Neuronal stem cell (in vitro differentiated cells): Measurements from ENCODE around the gene PEX13.
"Not testable (repeated sequence)": the region's sequence is repeated elsewhere in the genome, so short reads cannot be mapped to it uniquely, and the experiment has no call there.

ENCODE experiments used
- DNase-seq: peaks from one replicate; pipeline ENCODE4 v3.0.0-alpha.2; 2013; ENCODE audit warnings: low spot score
- H2AFZ ChIP-seq: one replicate; pipeline ENCODE4 v1.6.1; 2013; ENCODE audit warnings: mild to moderate bottlenecking, low read length, inconsistent platforms
- H2AK5ac ChIP-seq: 2 replicates; pipeline ENCODE4 v1.6.1; 2013; ENCODE audit warnings: low read depth, mild to moderate bottlenecking, inconsistent platforms, low read length, moderate library complexity, mixed read lengths
- H2BK120ac ChIP-seq: 2 replicates; pipeline ENCODE4 v1.6.1; 2013; ENCODE audit warnings: low read depth, mild to moderate bottlenecking, inconsistent platforms, low read length, moderate library complexity, mixed read lengths
- H2BK12ac ChIP-seq: one replicate; pipeline ENCODE4 v1.6.1; 2013; ENCODE audit warnings: low read length, inconsistent platforms
- H2BK15ac ChIP-seq: 2 replicates; pipeline ENCODE4 v1.6.1; 2013; ENCODE audit warnings: mild to moderate bottlenecking, low read length, inconsistent platforms, mixed read lengths
- H2BK5ac ChIP-seq: one replicate; pipeline ENCODE4 v1.6.1; 2013; ENCODE audit warnings: inconsistent platforms, mild to moderate bottlenecking, low read length, moderate library complexity
- H3K14ac ChIP-seq: one replicate; pipeline ENCODE4 v1.6.1; 2013; ENCODE audit warnings: low read length, inconsistent platforms
- H3K18ac ChIP-seq: 2 replicates; pipeline ENCODE4 v1.6.1; 2013; ENCODE audit warnings: low read length, inconsistent platforms
- H3K23ac ChIP-seq: 2 replicates; pipeline ENCODE4 v1.6.1; 2013; ENCODE audit warnings: low read depth, mild to moderate bottlenecking, mixed read lengths, low read length, inconsistent platforms; ENCODE audit not compliant: poor library complexity
- H3K27ac ChIP-seq: replicated peaks from 3 replicates; pipeline ENCODE4 v1.5.1; 2013; ENCODE audit warnings: low read length, inconsistent platforms
- H3K27me3 ChIP-seq, 3 experiments: 2 replicates each; pipeline ENCODE4 v1.6.1; 2013; ENCODE audit warnings: low read length in 3 of 3, mild to moderate bottlenecking in 2 of 3, inconsistent platforms in 1 of 3, low read depth in 1 of 3, mixed read lengths in 1 of 3, moderate library complexity in 1 of 3; ENCODE audit not compliant: control insufficient read depth in 3 of 3, insufficient read depth in 3 of 3
- H3K36me3 ChIP-seq, 2 donors: replicated peaks in 1 of 2; 2 replicates each; pipeline ENCODE4 v1.6.1; 2013; ENCODE audit warnings: low read length in 2 of 2; ENCODE audit not compliant: control insufficient read depth in 2 of 2, insufficient read depth in 2 of 2
- H3K4ac ChIP-seq: 2 replicates; pipeline ENCODE4 v1.6.1; 2013; ENCODE audit warnings: inconsistent platforms, mild to moderate bottlenecking, low read length, moderate library complexity
- H3K4me1 ChIP-seq, 2 donors: 1 replicate in 1 of 2; 2 replicates in 1 of 2; pipeline ENCODE4 v1.6.1; 2013; ENCODE audit warnings: low read length in 2 of 2, low read depth in 1 of 2; ENCODE audit not compliant: control insufficient read depth in 2 of 2, insufficient read depth in 1 of 2
- H3K4me2 ChIP-seq: one replicate; pipeline ENCODE4 v1.6.1; 2013; ENCODE audit warnings: mild to moderate bottlenecking, low read length, inconsistent platforms; ENCODE audit not compliant: insufficient read depth, poor library complexity, severe bottlenecking
- H3K4me3 ChIP-seq, 2 donors: 2 replicates each; pipeline ENCODE4 v1.5.1; 2013; ENCODE audit warnings: low read length in 2 of 2, mild to moderate bottlenecking in 2 of 2, inconsistent platforms in 1 of 2, moderate library complexity in 1 of 2
- H3K79me1 ChIP-seq: one replicate; pipeline ENCODE4 v1.6.1; 2013; ENCODE audit warnings: low read depth, mild to moderate bottlenecking, inconsistent platforms, low read length, moderate library complexity
- H3K9ac ChIP-seq: one replicate; pipeline ENCODE4 v1.6.1; 2013; ENCODE audit warnings: mild to moderate bottlenecking, low read depth, low read length, inconsistent platforms; ENCODE audit not compliant: poor library complexity
- H3K9me3 ChIP-seq, 2 donors: replicated peaks in 1 of 2; 2 replicates each; pipeline versions ENCODE3 to v1.6.1; 2013; ENCODE audit warnings: low read length in 2 of 2, mild to moderate bottlenecking in 2 of 2, inconsistent platforms in 1 of 2, low read depth in 1 of 2, mixed read lengths in 1 of 2, moderate library complexity in 1 of 2; ENCODE audit not compliant: control insufficient read depth in 2 of 2, insufficient read depth in 1 of 2
- H4K8ac ChIP-seq: one replicate; pipeline ENCODE4 v1.6.1; 2013; ENCODE audit warnings: low read depth, mild to moderate bottlenecking, inconsistent platforms, low read length, moderate library complexity
- H4K91ac ChIP-seq: one replicate; pipeline ENCODE4 v1.6.1; 2013; ENCODE audit warnings: low read length, low read depth, mild to moderate bottlenecking, inconsistent platforms; ENCODE audit not compliant: poor library complexity
- WGBS, 2 donors: extraction: QIAGEN DNeasy Blood & Tissue Kit; methylation state at CpG; one replicate each; pipeline ENCODE4 v1.1.7; 2013; ENCODE audit warnings: missing lambda C conversion rate in 2 of 2, mixed read lengths in 1 of 2; ENCODE audit not compliant: insufficient read length in 2 of 2, insufficient replicate concordance in 1 of 2; ENCODE audit errors: extremely low coverage in 2 of 2; 5-methylcytosine and 5-hydroxymethylcytosine counted together

PEX13 gene

GRCh38 chr2:60979231-60979630, 38.3 kb upstream of the PEX13 start:
- Histone ChIP-seq H2AK5ac (no peak overlapping the region), H3K4ac (no peak overlapping the region), H2BK12ac (no peak overlapping the region), H3K27me3 (no peaks in the 10 kb centered on the region), H3K4me3 (no peak overlapping the region), H3K4me2 (no peak overlapping the region), H3K9me3 (no peaks in the 10 kb centered on the region), H3K4me1 (no peaks in the 10 kb centered on the region), H3K9ac (no peak overlapping the region), H3K18ac (no peak overlapping the region), H3K79me1 (no peaks in the 10 kb centered on the region), H3K23ac (no peak overlapping the region), H4K91ac (no peak overlapping the region), H4K8ac (no peak overlapping the region), H3K14ac (no peak overlapping the region), H2BK15ac (no peak overlapping the region), H2BK5ac (no peak overlapping the region), H3K36me3 (no peaks in the 10 kb centered on the region), H2BK120ac (no peak overlapping the region), H2AFZ (no peak overlapping the region), H3K27ac (no peak overlapping the region)
- no peak for DNase-seq
- WGBS, 2 donors = no CpG with 5 or more reads among the region's 4 CpGs

- no peak overlapping the region for H2BK12ac ChIP-seq
- no peak overlapping the region for H2BK15ac ChIP-seq
- no CpG with 5 or more reads among the region's 3 CpGs for WGBS, 2 donors
Measured at GRCh38 chr2:60980071-60980815, 37.3 kb upstream of the PEX13 start.

GRCh38 chr2:60982066-60982465, 35.5 kb upstream of the PEX13 start:
- H3K4ac ChIP-seq, H3K23ac ChIP-seq, DNase-seq, H3K79me1 ChIP-seq, H4K8ac ChIP-seq, H3K4me2 ChIP-seq, H2BK15ac ChIP-seq, H3K9ac ChIP-seq, H3K4me1 ChIP-seq, H4K91ac ChIP-seq, H3K4me3 ChIP-seq, H3K14ac ChIP-seq, H3K36me3 ChIP-seq, H2BK5ac ChIP-seq, H3K27me3 ChIP-seq, H3K27ac ChIP-seq, H2AFZ ChIP-seq, H2BK12ac ChIP-seq, H3K9me3 ChIP-seq, H2BK120ac ChIP-seq, H2AK5ac ChIP-seq, H3K18ac ChIP-seq: not testable (repeated sequence)
- WGBS, 2 donors = no CpG with 5 or more reads among the region's 3 CpGs

More at GRCh38 chr2:60980071-60980815, 37.3 kb upstream of the PEX13 start:
- Histone ChIP-seq H3K4me2 (no peak overlapping the region), H3K23ac (no peak overlapping the region), H3K18ac (no peak overlapping the region), H3K79me1 (no peaks in the 10 kb centered on the region), H3K4ac (no peak overlapping the region), H3K14ac (no peak overlapping the region), H2AFZ (no peak overlapping the region), H4K8ac (no peak overlapping the region), H3K9ac (no peak overlapping the region), H2AK5ac (no peak overlapping the region), H3K4me1 (no peaks in the 10 kb centered on the region), H2BK5ac (no peak overlapping the region), H3K27ac (no peak overlapping the region), H3K27me3 (no peaks in the 10 kb centered on the region), H3K9me3 (no peaks in the 10 kb centered on the region), H3K4me3 (no peak overlapping the region), H4K91ac (no peak overlapping the region), H3K36me3 (no peaks in the 10 kb centered on the region), H2BK120ac (no peak overlapping the region)
- no peak for DNase-seq

GRCh38 chr2:60984720-60985119, 32.8 kb upstream of the PEX13 start:
- Histone ChIP-seq H2AK5ac (no peak overlapping the region), H3K27me3 (no peaks in the 10 kb centered on the region), H2BK5ac (no peak overlapping the region), H2BK12ac (no peak overlapping the region), H3K14ac (no peak overlapping the region), H3K4me3 (no peak overlapping the region), H3K9me3 (no peaks in the 10 kb centered on the region), H2BK15ac (no peak overlapping the region), H3K4me2 (no peak overlapping the region), H4K8ac (no peak overlapping the region), H3K4ac (no peak overlapping the region), H3K36me3 (no peaks in the 10 kb centered on the region), H3K79me1 (no peaks in the 10 kb centered on the region), H4K91ac (no peak overlapping the region), H2BK120ac (no peak overlapping the region), H3K27ac (no peak overlapping the region), H3K9ac (no peak overlapping the region), H3K18ac (no peak overlapping the region), H3K4me1 (no peaks in the 10 kb centered on the region), H2AFZ (no peak overlapping the region), H3K23ac (no peak overlapping the region)
- WGBS, 2 donors = no CpG with 5 or more reads among the region's 1 CpG
- DNase-seq = no peak
